ENCODE measurements around the gene DEFB110.

DEFB110 gene

GRCh38 chr6:50003139-50003538 lies 18.7 kb downstream of the DEFB110 start:
- ATAC-seq (ENCODE audit: low read depth): no peak
- Histone ChIP-seq H3K27me3 (ENCODE audit: insufficient read depth, poor library complexity, severe bottlenecking) (no peaks in the 10 kb centered on the region), H3K4me1 (ENCODE audit: insufficient read depth, poor library complexity, severe bottlenecking) (peaks cover 5% of the 10 kb centered on the region), H3K9me3 (ENCODE audit: severe bottlenecking) (no peaks in the 10 kb centered on the region), H3K27ac (ENCODE audit: poor library complexity, severe bottlenecking) (no peak overlapping the region), H3K36me3 (ENCODE audit: low read depth) (no peaks in the 10 kb centered on the region), H3K4me3 (ENCODE audit: severe bottlenecking) (no peak overlapping the region)
- TF ChIP-seq CTCF (IDR thresholded peaks at IDR 0.05; ENCODE audit: poor library complexity, severe bottlenecking): no peak
- no peak for DNase-seq (ENCODE audit: low spot score)

- no peaks in the 10 kb centered on the region for H3K4me1 ChIP-seq (ENCODE audit: insufficient read depth, poor library complexity, severe bottlenecking)
- TF ChIP-seq CTCF (IDR thresholded peaks at IDR 0.05; ENCODE audit: poor library complexity, severe bottlenecking): no peak
Observed at GRCh38 chr6:49995278-49995677, 26.5 kb downstream of the DEFB110 start.

GRCh38 chr6:49988900-49989299 lies 32.9 kb downstream of the DEFB110 start:
- TF ChIP-seq CTCF (IDR thresholded peaks at IDR 0.05; ENCODE audit: poor library complexity, severe bottlenecking): no peak
- Histone ChIP-seq H3K9me3 (ENCODE audit: severe bottlenecking) (peaks cover 3% of the 10 kb centered on the region), H3K27ac (ENCODE audit: poor library complexity, severe bottlenecking) (no peak overlapping the region), H3K4me3 (ENCODE audit: severe bottlenecking) (no peak overlapping the region), H3K4me1 (ENCODE audit: insufficient read depth, poor library complexity, severe bottlenecking) (no peaks in the 10 kb centered on the region), H3K27me3 (ENCODE audit: insufficient read depth, poor library complexity, severe bottlenecking) (no peaks in the 10 kb centered on the region), H3K36me3 (ENCODE audit: low read depth) (no peaks in the 10 kb centered on the region)
- DNase-seq (ENCODE audit: low spot score): no peak
- ATAC-seq (ENCODE audit: low read depth): no peak

More at GRCh38 chr6:49995278-49995677, 26.5 kb downstream of the DEFB110 start:
- no peak overlapping the region for H3K4me3 ChIP-seq (ENCODE audit: severe bottlenecking)
- peaks cover 3% of the 10 kb centered on the region for H3K9me3 ChIP-seq (ENCODE audit: severe bottlenecking)
- DNase-seq (ENCODE audit: low spot score) (no peak), ATAC-seq (ENCODE audit: low read depth) (no peak)
- no peaks in the 10 kb centered on the region for H3K36me3 ChIP-seq (ENCODE audit: low read depth)
- H3K27ac ChIP-seq (ENCODE audit: poor library complexity, severe bottlenecking): no peak overlapping the region
- H3K27me3 ChIP-seq (ENCODE audit: insufficient read depth, poor library complexity, severe bottlenecking): no peaks in the 10 kb centered on the region

GRCh38 chr6:49987749-49988148 lies 34.0 kb downstream of the DEFB110 start:
- ATAC-seq (ENCODE audit: low read depth) (no peak), DNase-seq (ENCODE audit: low spot score) (no peak)
- no peak for TF ChIP-seq CTCF (IDR thresholded peaks at IDR 0.05; ENCODE audit: poor library complexity, severe bottlenecking)
- Histone ChIP-seq H3K9me3 (ENCODE audit: severe bottlenecking) (peaks cover 5% of the 10 kb centered on the region), H3K4me1 (ENCODE audit: insufficient read depth, poor library complexity, severe bottlenecking) (no peaks in the 10 kb centered on the region), H3K36me3 (ENCODE audit: low read depth) (no peaks in the 10 kb centered on the region), H3K27ac (ENCODE audit: poor library complexity, severe bottlenecking) (no peak overlapping the region), H3K27me3 (ENCODE audit: insufficient read depth, poor library complexity, severe bottlenecking) (no peaks in the 10 kb centered on the region), H3K4me3 (ENCODE audit: severe bottlenecking) (no peak overlapping the region)

- H3K36me3 ChIP-seq (ENCODE audit: low read depth): no peaks in the 10 kb centered on the region
- peaks cover 2% of the 10 kb centered on the region for H3K9me3 ChIP-seq (ENCODE audit: severe bottlenecking)
Observed at GRCh38 chr6:49986551-49986950, 35.2 kb downstream of the DEFB110 start.

More at GRCh38 chr6:49986551-49986950, 35.2 kb downstream of the DEFB110 start:
- Histone ChIP-seq H3K27me3 (ENCODE audit: insufficient read depth, poor library complexity, severe bottlenecking) (no peaks in the 10 kb centered on the region), H3K27ac (ENCODE audit: poor library complexity, severe bottlenecking) (no peak overlapping the region), H3K4me1 (ENCODE audit: insufficient read depth, poor library complexity, severe bottlenecking) (no peaks in the 10 kb centered on the region), H3K4me3 (ENCODE audit: severe bottlenecking) (no peak overlapping the region)
- no peak for ATAC-seq (ENCODE audit: low read depth)
- DNase-seq (ENCODE audit: low spot score): no peak
- no peak for TF ChIP-seq CTCF (IDR thresholded peaks at IDR 0.05; ENCODE audit: poor library complexity, severe bottlenecking)
